Forelimb muscle (tissue), 1 donor: ENCODE measurements around the gene ARID4B. TPM values are rescaled to one million over a fixed set of nuclear protein-coding genes. Genes with fewer than 3 reads are reported as not detected.
"Not testable (repeated sequence)": the region's sequence is repeated elsewhere in the genome, so short reads cannot be mapped to it uniquely, and the experiment has no call there.

Experiments
- DNase-seq: peaks from one replicate; pipeline ENCODE4 v3.0.0-alpha.2; 2013; ENCODE audit warnings: low read depth
- polyA plus RNA-seq: library from polyadenylated mRNA; unstranded; fragments of 120-200 nt; gene quantifications from one replicate; pipeline ENCODE4 v1.2.1, GENCODE V29; 2013; ENCODE audit not compliant: insufficient read length

The ARID4B gene
- polyA plus RNA-seq, 1 donor: 20.2 TPM

GRCh38 chr1:235296729-235297128, 31.2 kb downstream of the ARID4B start:
- no peak for DNase-seq

GRCh38 chr1:235295902-235296350, 32.1 kb downstream of the ARID4B start:
- DNase-seq: no peak

GRCh38 chr1:235293322-235293942, 34.5 kb downstream of the ARID4B start:
- DNase-seq: no peak

DNA sequence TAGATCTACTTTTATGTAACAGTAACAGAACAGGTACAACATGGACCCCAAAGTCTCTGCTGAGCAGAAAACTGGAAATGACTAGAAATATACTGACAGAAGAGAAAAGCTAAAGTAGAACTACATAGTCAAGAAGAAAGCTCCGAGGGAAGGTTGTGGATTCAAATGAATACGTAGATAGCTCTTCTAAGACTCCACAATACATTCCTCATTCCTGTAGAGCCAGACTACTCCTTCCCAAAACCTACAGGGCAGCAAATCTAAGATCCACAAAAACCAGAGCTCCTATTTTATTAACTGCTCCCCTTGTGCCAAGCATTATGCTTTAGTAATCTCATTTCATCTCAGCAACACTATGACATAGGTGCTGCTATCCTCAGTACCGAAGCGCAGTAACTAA, 35.2 kb downstream of the ARID4B start:
- no peak for DNase-seq

DNA sequence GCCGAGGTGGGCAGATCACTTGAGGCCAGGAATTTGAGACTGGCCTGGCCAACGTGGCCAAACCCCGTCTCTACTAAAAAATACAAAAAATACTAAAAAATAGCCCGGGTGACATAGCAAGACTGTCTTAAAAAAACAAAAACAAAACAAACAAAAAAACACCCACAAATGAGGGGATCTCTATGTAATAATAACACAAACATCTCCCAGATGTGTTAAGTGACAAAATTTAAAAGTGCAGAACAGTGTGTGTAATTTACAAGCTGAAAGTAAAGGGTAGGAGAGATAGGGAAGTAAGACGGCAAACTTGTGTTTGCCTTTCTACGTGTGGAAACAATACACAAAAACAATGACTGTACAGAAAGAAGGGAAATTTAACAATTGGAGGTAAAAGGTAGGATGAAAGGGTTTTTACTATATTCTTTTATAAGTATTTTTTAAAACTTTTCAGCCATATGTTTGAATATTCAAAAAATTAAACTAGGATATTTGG, 36.3 kb downstream of the ARID4B start:
- no peak for DNase-seq

DNA sequence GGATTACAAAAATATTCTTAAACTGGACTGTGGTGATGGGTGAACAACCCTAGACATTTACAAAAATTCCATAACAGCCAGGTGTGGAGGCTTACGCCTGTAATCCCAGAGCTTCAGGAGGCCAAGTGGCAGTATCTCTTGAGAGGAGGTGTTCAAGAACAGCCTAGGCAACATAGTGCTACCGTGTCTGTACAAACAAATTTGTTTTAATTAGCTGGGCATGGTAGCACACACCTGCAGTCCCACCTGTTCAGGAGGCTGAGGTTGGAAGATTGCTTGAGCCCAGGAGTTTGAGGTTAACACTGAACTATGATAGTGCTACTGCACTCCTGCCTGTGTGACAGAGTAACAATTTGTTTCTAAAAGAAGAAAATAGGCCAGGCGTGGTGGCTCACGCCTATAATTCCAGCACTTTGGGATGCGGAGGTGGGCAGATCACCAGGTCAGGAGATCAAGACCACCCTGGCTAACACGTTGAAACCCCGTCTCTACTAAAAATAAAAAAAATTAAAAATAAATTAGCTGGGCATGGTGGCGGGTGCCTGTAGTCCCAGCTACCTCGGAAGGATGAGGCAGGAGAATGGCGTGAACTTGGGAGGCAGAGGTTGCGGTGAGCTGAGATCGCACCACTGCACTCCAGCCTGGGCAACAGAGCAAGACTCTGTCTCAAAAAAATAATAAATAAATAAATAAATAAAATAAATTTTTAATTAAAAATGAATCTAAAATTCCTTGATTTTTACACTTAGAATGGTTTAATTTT, 37.1 kb downstream of the ARID4B start:
- DNase-seq: no peak

DNA sequence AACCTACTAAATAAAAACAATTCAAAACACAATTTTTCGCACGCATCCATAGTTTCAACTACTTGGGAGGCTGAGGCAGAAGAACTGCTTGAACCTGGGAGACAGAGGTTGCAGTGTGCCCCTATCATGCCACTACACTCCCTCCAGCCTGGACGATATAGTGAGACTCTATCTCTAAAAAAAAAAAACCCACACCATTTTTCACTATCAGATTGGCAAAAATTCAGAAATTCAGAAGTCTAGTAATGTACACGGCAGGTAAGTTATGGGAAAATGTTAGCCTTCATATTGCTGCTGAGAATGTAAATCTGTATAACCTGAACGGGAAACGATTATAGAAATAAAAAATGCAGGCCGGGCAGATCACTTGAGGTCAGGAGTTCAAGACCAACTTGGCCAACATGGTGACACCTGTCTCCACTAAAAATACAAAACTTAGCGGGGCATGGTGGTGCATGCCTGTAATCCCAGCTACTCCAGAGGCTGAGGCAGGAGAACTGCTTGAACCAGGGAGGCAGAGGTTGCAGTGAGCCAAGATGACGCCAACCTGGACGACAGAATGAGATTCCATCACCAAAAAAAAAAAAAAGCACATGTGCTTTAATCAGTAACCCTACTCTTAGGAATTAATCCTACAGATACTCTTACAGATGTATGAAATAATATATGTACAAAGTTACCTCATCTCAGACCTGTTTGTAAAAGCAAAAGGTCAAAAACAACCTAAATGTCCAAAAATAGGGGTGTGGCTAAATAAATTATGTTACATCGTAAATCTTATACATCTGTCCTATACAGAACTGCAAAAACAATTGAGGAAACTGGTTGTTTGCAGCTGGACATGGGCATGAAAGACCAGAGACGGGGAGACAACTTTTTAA, 37.9 kb downstream of the ARID4B start:
- DNase-seq: no peak

DNA sequence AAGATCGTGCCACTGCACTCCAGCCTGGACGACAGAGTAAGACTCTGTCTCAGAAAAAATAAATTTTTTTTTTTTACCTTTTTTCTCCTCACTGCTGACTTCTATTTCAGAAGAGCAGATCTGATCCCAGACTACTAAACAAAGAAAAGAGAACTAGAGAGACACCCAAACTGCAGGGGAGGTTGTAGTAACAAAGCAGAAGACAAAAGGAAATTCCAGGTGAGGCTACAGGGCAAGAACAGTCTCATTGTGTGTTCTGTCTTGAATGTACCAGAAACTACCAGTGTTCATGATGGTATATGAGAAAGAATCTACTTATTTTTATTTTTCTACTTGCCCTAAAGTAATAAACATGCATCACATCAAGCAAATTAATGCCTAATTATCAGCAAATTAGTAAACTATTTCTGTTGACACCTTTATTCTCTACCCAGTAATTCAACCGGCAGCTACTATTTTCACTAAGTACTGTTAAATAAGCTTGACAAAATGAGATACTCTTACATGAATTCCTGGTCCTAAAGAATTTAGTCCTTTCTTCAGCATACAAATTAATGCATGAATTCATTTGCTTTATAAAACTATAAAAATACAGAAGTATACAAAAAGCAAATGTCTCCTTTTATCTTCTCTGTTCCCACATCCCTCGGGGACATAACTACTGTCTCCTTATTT, 40.6 kb downstream of the ARID4B start:
- no peak for DNase-seq

GRCh38 chr1:235286667-235287066, 41.3 kb downstream of the ARID4B start:
- no peak for DNase-seq

DNA sequence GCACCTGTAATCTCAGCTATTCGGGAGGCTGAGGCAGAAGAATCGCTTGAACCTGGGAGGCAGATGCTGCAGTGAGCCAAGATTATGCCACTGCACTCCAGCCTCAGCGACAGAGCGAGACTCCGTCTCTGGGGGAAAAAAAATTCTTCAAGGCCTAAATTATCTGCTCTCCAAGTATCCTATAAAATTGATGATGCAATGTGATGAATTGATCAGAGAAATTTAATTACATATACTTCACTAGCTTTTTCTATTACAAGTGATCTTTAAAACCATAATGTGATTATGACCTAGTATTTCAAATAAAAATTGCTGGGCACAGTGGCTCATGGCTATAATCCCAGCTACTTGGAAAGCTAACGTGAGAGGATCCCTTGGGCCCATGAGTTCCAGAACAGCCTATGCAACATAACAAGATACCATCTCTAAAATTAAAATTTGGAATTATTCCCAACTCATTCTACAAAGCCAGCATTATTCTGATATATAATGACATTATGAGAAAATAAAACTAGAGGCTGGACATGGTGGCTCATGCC, 43.7 kb downstream of the ARID4B start:
- no peak for DNase-seq

- DNase-seq: not testable (repeated sequence)
Measured at GRCh38 chr1:235283636-235284035, 44.3 kb downstream of the ARID4B start.

DNA sequence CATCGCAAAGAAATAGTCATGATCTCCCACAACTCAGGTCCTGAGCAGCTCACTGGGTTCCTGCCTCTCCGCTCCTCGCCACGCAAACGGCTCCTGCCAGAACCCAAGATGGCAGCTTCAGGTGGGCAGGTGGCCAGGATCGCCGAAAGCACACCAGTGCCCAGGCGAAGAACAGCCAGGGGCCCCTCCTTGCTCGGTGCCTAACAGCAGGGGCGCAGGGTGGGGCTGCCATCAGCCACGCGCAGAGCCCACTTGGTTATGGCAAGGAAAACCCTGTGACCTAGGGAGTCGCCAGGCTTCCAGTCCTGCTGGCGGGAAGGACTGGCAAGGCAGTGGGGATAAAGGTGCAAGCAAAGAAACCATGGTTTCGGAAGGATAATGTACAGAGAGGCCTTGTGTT, 47.5 kb downstream of the ARID4B start:
- no peak for DNase-seq

DNA sequence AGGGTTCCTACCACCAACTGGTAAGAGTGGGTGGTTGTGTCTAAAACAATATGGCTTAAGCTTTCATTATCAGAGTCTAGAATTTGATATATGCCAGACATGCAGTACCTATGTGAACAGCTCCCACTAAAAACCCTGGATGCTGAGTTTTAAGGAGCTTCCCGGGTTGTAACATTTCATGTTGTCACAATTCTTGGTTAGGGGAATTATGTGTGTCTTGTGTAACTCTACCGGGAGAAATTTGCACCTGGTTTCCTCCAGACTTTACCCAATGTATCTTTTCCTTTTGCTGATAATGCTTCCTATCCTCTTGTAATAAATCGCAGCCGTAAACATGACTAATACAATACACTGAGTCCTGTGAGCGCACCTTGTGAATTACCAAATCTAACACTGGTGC, 48.3 kb downstream of the ARID4B start:
- DNase-seq: no peak

DNA sequence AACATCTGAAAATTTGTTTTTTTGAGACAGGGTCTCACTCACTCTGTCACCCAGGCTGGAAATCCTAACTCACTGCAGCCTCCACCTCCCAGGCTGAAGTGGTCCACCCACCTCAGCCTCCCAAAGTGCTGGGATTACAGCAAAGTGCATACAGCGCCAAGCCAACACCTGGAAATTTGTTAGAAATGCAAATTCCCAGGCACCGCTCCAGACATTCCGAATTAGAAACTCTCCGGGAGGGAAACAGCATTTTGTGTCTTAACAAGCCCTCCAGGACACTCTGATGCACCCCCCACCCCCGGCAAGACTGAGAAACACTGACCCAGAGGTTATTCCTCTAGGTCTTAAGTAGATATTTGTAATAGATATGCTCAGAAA, 49.1 kb downstream of the ARID4B start:
- no peak for DNase-seq

GRCh38 chr1:235278233-235278914, 49.6 kb downstream of the ARID4B start:
- no peak for DNase-seq

- no peak for DNase-seq
Measured at GRCh38 chr1:235277709-235278108, 50.3 kb downstream of the ARID4B start.

- DNase-seq: no peak
Measured at GRCh38 chr1:235275836-235276235, 52.1 kb downstream of the ARID4B start.

DNA sequence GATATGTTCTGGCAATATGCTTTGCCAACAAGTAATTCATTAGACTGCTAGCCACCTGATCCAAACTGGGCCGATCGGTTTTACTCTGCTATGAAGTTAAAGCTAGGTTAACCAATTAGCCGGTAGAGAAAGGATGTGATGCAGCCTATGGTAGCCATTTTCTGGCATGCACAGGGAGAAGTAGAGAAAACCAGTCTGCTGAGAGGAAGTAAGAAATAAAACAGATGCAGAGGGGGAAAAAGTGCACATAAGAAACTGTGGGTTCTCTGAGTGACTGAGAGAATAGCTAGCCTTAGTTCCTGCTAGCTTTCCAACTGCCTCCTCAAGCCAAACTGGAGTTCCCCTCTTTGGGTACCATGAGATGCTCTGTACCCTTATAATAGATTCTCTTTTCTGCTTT, 52.8 kb downstream of the ARID4B start:
- no peak for DNase-seq

- no peak for DNase-seq
Measured at GRCh38 chr1:235272851-235273250, 55.1 kb downstream of the ARID4B start.

GRCh38 chr1:235270625-235271024, 57.4 kb downstream of the ARID4B start:
- no peak for DNase-seq

DNA sequence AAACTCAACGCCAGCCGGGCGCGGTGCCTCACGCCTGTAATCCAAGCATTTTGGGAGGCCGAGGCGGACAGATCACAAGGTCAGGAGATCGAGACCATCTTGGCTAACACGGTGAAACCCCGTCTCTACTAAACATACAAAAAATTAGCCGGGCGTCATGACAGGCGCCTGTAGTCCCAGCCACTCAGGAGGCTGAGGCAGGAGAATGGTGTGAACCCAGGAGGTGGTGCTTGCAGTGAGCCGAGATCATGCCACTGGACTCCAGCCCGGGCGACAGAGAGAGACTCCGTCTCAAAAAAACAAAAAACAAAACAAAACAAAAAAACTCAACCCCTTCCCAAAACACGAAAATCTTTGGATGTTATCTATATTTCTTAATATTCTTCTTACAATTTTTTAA, 58.0 kb downstream of the ARID4B start:
- DNase-seq: not testable (repeated sequence)
